Measurements from ENCODE around the gene NEDD9. TPM values are rescaled to one million over a fixed set of nuclear protein-coding genes. Genes with fewer than 3 reads are reported as not detected.

The NEDD9 gene
- polyA plus RNA-seq, 1 donor (not counting 4 experiments of a cell fraction or from before 2014, with no cell fraction given) = 3.3 TPM

DNA sequence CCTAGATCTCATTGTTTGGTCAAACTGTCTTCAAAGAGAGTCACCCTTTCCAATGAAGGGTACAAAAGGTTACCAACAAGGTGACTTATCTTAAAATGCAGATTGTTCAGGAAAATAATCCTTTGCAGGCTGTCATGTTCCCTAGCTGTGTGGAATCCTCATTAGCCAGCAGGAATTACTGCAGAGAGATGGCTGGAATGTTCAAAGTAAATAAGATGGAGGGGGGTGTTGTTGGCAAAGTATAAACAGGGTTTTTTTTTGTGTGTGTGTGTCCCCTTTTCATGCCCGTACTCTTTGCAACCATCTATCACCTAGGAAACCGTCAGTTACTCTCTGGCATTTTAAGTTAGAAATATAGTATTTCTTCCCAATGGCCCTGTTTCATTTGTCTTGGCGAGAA is 6.5 kb downstream of the NEDD9 start:
- TF ChIP-seq, protein P1, sequence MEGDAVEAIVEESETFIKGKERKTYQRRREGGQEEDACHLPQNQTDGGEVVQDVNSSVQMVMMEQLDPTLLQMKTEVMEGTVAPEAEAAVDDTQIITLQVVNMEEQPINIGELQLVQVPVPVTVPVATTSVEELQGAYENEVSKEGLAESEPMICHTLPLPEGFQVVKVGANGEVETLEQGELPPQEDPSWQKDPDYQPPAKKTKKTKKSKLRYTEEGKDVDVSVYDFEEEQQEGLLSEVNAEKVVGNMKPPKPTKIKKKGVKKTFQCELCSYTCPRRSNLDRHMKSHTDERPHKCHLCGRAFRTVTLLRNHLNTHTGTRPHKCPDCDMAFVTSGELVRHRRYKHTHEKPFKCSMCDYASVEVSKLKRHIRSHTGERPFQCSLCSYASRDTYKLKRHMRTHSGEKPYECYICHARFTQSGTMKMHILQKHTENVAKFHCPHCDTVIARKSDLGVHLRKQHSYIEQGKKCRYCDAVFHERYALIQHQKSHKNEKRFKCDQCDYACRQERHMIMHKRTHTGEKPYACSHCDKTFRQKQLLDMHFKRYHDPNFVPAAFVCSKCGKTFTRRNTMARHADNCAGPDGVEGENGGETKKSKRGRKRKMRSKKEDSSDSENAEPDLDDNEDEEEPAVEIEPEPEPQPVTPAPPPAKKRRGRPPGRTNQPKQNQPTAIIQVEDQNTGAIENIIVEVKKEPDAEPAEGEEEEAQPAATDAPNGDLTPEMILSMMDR (optimal IDR thresholded peaks at IDR 0.05 in 1 of 3, IDR thresholded peaks at IDR 0.05 in 1 of 3, conservative IDR thresholded peaks at IDR 0.05 in 1 of 3; ENCODE audit: extremely low read depth in 1 of 3, insufficient read depth in 2 of 3, low read length in 3 of 3) = no peak
- no peak for TF ChIP-seq EZH2 (IDR thresholded peaks at IDR 0.05; ENCODE audit: low read length)
- H3K9me1 ChIP-seq (ENCODE audit: control insufficient read depth, extremely low read depth, insufficient read depth, low read length) = no peaks in the 10 kb centered on the region
- H3K4me3 ChIP-seq (ENCODE audit: control insufficient read depth in 2 of 3, extremely low read depth in 1 of 3, insufficient read depth in 2 of 3, low read depth in 1 of 3, low read length in 3 of 3) = no peak overlapping the region
- H3K4me1 ChIP-seq (ENCODE audit: control insufficient read depth, extremely low read depth, insufficient read depth, low read length) = peaks cover 53% of the 10 kb centered on the region
- H3K27ac ChIP-seq (ENCODE audit: control insufficient read depth, insufficient read depth, low read length) = no peak overlapping the region
- H4K20me1 ChIP-seq (ENCODE audit: control insufficient read depth, extremely low read depth, insufficient read depth, low read length) = no peaks in the 10 kb centered on the region
- no peaks in the 10 kb centered on the region for H3K79me2 ChIP-seq (ENCODE audit: control insufficient read depth, insufficient read depth, low read length)
- DNase-seq (ENCODE audit: low read depth, low spot score) = no peak
- no peaks in the 10 kb centered on the region for H3K9me3 ChIP-seq (ENCODE audit: control insufficient read depth, low read depth, low read length)
- no peak overlapping the region for H2AFZ ChIP-seq (ENCODE audit: control insufficient read depth, low read length)
- no peak for FAIRE-seq
- no peaks in the 10 kb centered on the region for H3K27me3 ChIP-seq (ENCODE audit: control insufficient read depth, extremely low read depth, insufficient read depth, low read length)
- H3K9ac ChIP-seq (ENCODE audit: control insufficient read depth, extremely low read depth, insufficient read depth, low read length) = no peak overlapping the region
- no peaks in the 10 kb centered on the region for H3K36me3 ChIP-seq (ENCODE audit: control insufficient read depth in 2 of 2, extremely low read depth in 1 of 2, insufficient read depth in 2 of 2, low read length in 2 of 2)
- H3K4me2 ChIP-seq (ENCODE audit: control insufficient read depth, extremely low read depth, insufficient read depth, low read depth, low read length) = no peak overlapping the region
- dilution Hi-C loops (cut with MboI; ENCODE audit: extremely low pct_ligation_motif_present, low sequenced_read_pairs) = no loop called here

DNA sequence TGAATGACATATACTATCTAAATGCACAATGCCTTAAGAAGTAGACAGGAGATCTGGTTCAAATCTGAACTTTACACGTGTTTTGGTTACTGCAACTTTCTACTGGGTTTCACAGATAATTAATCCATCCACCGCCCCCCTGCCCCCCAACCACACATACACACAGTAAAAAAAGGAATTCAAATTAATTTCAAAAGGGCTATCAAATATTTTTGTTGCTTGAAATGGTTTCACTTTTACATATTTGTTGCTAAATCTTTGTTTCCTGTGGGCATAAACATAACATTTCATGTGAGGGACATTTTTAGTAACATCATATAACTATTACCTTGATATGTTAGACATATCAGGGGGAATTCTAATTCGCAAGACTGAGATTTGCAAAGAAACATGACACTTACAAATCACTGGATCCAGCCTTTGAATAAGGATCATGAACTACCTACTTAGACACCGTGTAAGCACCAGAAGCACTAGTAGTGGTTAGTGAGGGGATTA is 7.5 kb downstream of the NEDD9 start:
- Histone ChIP-seq H3K4me1 (ENCODE audit: control insufficient read depth, extremely low read depth, insufficient read depth, low read length) (peaks cover 43% of the 10 kb centered on the region), H2AFZ (ENCODE audit: control insufficient read depth, low read length) (no peak overlapping the region), H3K9ac (ENCODE audit: control insufficient read depth, extremely low read depth, insufficient read depth, low read length) (no peak overlapping the region), H4K20me1 (ENCODE audit: control insufficient read depth, extremely low read depth, insufficient read depth, low read length) (no peaks in the 10 kb centered on the region), H3K27ac (ENCODE audit: control insufficient read depth, insufficient read depth, low read length) (no peak overlapping the region), H3K9me1 (ENCODE audit: control insufficient read depth, extremely low read depth, insufficient read depth, low read length) (no peaks in the 10 kb centered on the region), H3K4me2 (ENCODE audit: control insufficient read depth, extremely low read depth, insufficient read depth, low read depth, low read length) (no peak overlapping the region), H3K79me2 (ENCODE audit: control insufficient read depth, insufficient read depth, low read length) (no peaks in the 10 kb centered on the region), H3K9me3 (ENCODE audit: control insufficient read depth, low read depth, low read length) (no peaks in the 10 kb centered on the region), H3K36me3 (ENCODE audit: control insufficient read depth in 2 of 2, extremely low read depth in 1 of 2, insufficient read depth in 2 of 2, low read length in 2 of 2) (no peaks in the 10 kb centered on the region), H3K27me3 (ENCODE audit: control insufficient read depth, extremely low read depth, insufficient read depth, low read length) (no peaks in the 10 kb centered on the region), H3K4me3 (ENCODE audit: control insufficient read depth in 2 of 3, extremely low read depth in 1 of 3, insufficient read depth in 2 of 3, low read depth in 1 of 3, low read length in 3 of 3) (no peak overlapping the region)
- DNase-seq (ENCODE audit: low read depth, low spot score) (no peak), FAIRE-seq (no peak)
- TF ChIP-seq, protein P1 (optimal IDR thresholded peaks at IDR 0.05 in 1 of 3, IDR thresholded peaks at IDR 0.05 in 1 of 3, conservative IDR thresholded peaks at IDR 0.05 in 1 of 3; ENCODE audit: extremely low read depth in 1 of 3, insufficient read depth in 2 of 3, low read length in 3 of 3) = no peak
- no peak for TF ChIP-seq EZH2 (IDR thresholded peaks at IDR 0.05; ENCODE audit: low read length)
- dilution Hi-C loops (cut with MboI; ENCODE audit: extremely low pct_ligation_motif_present, low sequenced_read_pairs) = no loop called here
